HUDEP-2 (cell line): Measurements from ENCODE around the gene VMO1.

Source experiments
- DNase-seq, 76 experiments: peaks; one replicate each; lab custom pipeline; 2025; ENCODE audit not compliant: unreplicated experiment in 76 of 76; lab: John Stamatoyannopoulos, UW

Gene VMO1

GRCh38 chr17:4766201-4766600, 20.0 kb downstream of the VMO1 start:
- DNase-seq: no peak

- DNase-seq: no peak
These were observed 21.6 kb downstream of the VMO1 start for GRCh38 chr17:4764595-4764994.

DNA sequence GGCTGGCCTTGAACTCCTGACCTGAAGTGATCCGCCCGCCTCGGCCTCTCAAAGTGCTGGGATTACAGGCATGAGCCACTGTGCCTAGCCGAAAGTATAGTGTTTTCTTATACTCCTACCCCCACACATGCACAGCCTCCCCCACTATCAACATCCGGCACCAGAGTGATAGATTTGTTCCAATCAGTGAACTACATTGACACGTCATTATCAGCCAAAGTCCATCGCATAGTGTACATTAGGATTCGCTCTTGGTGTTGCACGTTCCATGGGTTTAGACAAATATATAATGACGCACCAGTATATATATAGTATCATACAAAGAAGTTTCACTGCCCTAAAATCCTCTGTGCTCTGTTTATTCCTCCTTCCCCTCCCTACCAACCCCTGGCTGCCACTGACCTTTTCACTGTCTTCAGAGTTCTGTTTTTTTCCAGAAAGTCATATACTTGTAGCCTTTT, 26.4 kb downstream of the VMO1 start:
- DNase-seq: no peak

- no peak for DNase-seq
These were observed 32.8 kb downstream of the VMO1 start for GRCh38 chr17:4753392-4753791.

DNA sequence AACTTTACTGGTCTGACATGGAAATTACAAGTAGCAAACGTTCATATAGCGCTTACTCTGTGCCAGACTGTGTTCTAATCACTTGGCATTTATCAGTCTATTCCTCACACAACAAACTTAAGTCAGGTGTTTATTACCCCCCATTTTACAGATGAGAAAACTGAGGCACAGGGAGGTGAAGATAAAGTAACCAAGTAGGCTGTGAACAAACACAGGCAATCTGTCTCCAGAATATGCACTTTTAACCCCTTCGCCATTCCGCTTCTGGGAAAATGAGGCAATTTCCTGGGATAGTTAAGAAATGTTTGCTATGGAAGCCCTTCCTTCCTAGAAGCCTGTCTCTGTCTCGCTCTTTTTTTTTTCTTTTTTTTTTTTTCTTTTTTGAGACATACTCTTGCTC, 34.2 kb downstream of the VMO1 start:
- no peak for DNase-seq

DNA sequence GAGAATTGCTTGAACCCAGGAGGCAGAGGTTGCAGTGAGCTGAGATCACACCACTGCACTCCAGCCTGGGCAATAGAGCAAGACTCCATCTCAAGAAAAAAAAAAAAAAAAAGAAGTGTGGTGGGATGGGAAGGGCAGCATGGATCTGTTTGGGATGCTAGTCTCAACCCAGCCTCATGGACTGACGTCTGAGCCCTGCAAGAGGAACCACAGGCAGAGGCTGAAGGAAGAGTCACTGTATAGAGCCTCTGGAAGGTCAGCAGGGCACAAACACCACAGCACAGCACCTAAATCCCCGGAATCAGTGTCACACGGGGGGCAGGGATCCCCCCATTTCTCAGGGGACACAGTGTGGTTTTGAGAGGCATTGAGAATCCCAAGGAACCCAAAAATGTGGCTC, 35.6 kb downstream of the VMO1 start:
- DNase-seq: no peak

DNA sequence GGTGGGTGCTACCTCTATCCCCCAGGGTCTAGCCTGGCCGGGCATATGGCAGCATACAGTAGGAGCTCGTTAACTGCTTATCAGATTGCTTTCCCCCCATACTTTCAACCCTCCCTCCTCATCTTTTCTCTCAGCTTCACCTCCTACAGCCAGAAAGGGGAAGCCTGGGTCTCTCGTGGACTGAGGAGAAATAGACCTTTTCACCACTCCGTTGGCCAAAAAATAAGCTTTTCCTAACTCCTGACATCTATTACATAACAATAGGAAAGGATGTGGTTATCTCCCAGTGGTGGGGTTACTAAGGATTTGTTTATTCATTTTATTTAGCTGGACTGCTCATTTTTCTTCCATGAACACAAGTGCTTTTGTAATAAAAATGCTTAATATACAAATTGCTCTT, 37.5 kb downstream of the VMO1 start:
- DNase-seq: no peak

DNA sequence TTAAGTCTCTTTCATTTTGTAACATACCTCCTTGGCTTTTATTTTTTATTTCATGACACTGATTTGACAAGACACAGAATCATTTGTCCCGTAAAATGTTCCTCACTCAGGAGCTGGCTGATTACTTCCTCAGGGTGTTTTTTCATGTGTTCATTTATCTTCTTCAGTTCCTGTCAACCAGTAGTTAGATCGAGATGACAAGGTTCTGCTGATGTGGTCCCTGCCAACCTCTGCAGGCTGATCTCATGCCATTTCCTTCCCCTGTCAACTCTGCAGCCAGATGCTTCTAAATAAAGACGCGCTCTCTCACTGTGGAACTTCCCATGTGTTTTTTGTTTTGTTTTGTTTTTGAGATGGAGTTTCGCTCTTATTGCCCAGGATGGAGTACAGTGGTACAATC, 38.3 kb downstream of the VMO1 start:
- DNase-seq: no peak

DNA sequence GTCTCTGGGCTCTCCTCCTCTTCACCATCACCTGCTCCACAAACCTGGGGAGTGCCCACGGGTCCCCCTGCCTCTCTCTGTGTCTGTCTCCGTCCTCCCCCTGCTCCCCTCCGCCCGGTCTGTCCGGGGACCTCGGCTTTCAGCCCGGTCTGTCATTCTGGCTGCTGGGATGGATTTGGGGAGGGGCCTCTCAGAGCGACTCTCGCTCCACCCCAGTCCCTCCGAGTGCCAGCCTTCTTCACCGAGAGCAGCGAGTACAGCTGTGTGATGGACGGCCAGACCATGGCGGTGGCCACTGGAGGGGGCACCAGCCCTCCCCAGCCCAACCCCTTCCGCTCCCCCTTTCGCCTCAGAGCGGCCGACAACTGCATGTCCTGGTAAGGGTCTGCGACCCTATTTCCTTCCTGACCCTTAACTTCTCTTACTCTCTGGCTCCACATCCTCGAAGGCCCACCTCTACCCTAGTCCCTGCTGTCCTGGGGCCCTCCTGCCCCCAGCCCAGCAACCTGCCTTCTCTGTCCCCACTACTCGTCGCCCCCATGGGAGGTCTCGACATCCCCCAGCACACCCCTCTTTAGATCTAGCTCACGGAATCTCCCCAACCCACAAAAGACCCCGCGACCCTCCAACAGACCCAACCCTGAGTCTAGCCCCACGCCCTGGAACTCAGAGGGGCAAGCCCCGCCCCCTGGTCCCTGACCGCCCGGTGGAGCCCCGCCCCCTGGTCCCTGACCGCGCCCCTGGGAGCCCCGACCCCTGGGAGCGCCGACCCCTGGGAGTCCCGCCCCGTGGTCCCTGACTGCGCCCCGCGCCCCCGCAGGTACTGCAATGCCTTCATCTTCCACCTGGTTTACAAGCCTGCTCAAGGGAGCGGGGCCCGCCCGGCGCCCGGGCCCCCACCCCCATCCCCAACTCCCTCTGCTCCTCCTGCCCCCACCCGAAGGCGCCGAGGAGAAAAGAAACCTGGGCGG, 40.9 kb downstream of the VMO1 start:
- no peak for DNase-seq

DNA sequence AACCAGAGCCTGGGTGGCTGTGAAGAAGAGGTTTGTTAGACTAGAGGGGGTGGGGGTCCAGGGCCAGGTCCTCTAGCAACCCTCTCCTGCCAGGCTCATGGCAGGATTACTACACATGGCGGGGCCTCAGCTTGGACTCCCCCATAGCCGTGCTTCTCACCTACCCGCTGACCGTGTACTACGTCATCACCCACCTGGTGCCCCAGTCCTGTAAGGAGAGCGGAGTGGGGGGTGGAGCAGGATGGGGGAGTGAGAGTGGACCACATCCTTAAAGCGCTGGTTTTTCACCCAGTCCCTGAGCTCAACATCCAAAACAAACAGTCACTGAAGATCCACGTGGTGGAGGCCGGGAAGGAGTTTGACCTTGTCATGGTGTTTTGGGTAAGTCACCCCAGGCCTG, 42.3 kb downstream of the VMO1 start:
- no peak for DNase-seq

DNA sequence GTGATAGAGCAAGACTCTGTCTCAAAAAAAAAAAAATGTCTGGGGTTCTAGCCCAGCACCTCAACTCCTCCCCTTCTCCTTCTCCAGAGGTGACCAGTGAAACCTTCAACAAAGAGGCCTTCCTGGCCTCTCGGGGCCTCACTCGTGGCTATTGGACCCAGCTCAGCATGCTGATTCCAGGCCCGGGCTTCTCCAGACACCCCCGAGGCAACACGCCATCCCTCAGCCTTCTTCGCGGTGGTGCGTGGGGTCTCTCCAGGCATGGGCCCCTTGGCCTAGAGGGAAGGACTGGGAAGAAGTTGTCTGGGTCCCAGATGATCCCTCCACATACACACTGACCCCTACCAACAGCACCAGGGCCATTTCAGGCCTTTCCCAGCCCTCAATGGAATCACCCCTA, 42.9 kb downstream of the VMO1 start:
- DNase-seq: no peak

GRCh38 chr17:4742629-4743028, 43.5 kb downstream of the VMO1 start:
- no peak for DNase-seq

DNA sequence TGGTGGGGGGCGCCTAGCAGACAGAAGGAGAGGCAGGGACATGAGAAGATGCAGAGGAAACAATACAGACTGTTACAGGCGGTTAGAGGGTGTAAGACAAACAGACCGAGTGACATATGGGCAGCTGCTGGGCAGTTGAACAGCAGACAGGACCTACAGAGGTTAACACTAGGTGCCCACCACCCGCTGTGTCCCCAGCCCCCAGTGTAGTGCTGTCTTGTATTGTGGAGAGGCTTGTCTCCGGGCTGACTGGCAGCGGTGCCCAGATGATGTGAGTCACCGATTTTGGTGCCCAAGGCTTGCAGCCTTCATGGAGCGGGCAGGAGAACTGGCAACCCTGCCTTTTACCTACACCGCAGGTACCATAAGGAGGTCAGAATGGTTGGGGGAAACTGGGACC, 44.0 kb downstream of the VMO1 start:
- DNase-seq: no peak

DNA sequence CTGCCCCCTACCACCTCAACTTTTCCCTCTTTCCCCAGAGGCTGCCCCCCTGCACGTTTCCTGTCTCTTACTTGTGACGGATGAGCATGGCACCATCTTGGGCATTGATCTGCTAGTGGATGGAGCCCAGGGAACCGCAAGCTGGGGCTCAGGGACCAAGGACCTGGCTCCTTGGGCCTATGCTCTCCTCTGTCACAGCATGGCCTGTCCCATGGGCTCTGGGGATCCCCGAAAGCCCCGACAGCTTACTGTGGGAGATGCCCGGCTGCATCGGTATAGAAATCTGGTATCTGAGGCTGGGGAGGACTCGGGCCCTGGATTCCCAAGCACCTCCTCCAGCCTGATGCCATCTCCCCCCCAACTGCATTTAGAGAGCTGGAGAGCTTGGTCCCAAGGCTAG, 44.6 kb downstream of the VMO1 start:
- DNase-seq: no peak

DNA sequence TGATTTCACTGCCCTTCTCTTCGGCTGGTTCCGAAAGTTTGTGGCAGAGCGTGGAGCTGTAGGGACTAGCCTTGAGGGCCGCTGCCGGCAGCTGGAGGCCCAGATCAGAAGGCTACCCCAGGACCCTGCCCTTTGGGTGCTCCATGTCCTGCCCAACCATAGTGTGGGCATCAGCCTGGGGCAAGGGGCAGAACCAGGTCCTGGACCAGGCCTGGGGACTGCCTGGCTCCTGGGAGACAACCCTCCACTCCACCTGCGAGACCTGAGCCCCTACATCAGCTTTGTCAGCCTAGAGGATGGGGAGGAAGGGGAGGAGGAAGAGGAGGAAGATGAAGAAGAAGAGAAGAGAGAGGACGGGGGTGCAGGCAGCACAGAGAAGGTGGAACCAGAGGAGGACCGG, 45.6 kb downstream of the VMO1 start:
- no peak for DNase-seq

- DNase-seq: no peak
These were observed 46.2 kb downstream of the VMO1 start for GRCh38 chr17:4740025-4740351.

- no peak for DNase-seq
These were observed 46.8 kb downstream of the VMO1 start, which contains the start of the genes CXCL16 and ZMYND15 for GRCh38 chr17:4739122-4740024. CXCL16 (minus strand) TSS chr17:4739928; CDS start chr17:4739339, 589 bp downstream. ZMYND15 (plus strand) TSS chr17:4739833; CDS start chr17:4740549, 716 bp downstream.

DNA sequence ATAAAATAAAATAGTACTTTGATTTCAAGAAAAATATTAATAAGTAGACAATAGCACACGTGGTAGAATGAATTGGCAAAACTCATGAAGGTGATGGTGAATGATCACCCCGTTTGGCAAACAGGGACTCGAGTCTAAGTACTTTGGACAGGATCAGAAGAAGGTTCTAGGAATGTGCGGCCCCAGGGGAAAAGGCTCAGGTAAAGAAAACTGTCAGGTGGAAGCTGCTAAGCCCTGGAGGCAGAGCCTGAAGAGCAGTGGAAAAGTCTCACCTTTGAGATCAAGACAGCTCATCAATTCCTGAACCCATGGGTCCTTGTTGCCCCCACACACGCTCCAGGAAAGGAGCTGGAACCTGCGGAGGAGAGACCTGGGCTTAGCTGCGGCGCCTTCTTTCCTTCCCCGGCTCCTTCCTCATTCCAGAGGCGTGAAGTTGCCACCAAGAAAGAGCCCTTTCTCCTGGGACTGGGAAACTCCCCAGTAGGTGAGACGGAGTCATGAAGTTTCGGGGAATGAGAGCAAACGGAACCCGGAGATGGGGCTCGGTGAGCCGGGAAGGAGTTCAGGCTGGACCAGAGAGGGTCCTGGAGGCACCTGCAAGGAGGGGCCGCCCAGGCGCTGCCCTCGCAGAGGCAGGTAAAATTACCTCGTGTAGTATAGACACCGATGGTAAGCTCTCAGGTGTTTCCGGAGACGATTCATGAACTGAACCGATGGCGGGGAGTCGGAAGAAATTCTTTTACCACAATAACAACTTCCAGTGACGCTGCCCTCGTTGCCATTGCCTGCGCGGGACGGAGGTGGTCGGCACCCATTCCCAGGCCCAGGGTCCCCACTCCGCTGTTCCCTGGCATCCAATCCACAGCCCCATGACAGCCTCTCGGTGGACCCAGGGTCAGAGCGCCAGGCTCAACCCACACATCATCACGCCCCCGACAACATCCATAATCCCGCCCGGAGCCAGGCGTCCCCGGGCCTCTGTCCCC, 47.7 kb downstream of the VMO1 start:
- no peak for DNase-seq

DNA sequence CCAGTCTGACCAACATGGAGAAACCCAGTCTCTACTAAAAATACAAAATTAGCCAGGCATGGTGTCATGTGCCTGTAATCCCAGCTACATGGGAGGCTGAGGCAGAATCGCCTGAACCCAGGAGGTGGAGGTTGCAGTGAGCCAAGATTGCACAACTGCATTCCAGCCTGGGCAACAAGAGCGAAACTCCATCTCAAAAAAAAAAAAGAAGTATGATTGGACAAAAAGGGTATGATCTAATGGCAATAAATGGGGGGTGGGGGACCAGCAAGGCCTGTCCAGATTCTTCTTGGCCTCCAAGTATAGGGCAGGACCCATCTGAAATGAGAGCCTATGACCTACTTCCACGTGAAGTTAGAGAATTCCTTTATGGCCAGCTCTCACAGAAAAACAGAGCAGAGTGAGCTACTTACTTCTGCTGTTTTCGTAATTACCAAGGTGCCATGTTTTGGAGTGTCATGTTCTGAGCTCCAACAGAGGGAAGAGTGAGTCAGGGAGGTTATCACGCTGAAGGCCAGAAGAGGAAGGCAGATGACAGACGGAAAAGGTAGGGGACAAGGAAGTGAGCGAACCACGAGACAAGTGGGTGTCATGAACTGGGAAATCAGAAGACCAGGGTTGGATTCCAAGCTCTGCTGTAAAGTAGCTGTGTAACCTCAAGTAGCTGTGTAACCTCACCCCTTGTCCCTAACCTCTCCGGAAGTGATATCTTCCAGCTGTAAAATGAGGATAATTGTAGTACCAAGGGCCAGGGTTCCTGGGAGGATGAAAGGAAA, 50.1 kb downstream of the VMO1 start:
- DNase-seq: peak in 1 of 76 experiments; percentile 18
